H9 (cell line): ENCODE measurements around the gene PAX1. TPM values are rescaled to one million over a fixed set of nuclear protein-coding genes. Genes with fewer than 3 reads are reported as not detected.

Source experiments
- DNase-seq: peaks from one replicate; pipeline ENCODE4 v3.0.0-alpha.2; 2017
- H2AFZ ChIP-seq: one replicate; pipeline ENCODE4 v1.6.1; 2013; ENCODE audit warnings: mild to moderate bottlenecking, low read length, control low read depth, moderate library complexity
- H2AK5ac ChIP-seq: 2 replicates; pipeline ENCODE4 v1.6.1; 2013; ENCODE audit warnings: low read length, control low read depth, mixed read lengths; ENCODE audit not compliant: insufficient read length
- H2BK120ac ChIP-seq: one replicate; pipeline ENCODE4 v1.6.1; 2013; ENCODE audit warnings: low read depth, mild to moderate bottlenecking, low read length, control low read depth, inconsistent platforms; ENCODE audit not compliant: poor library complexity, severe bottlenecking
- H2BK12ac ChIP-seq: 2 replicates; pipeline ENCODE4 v1.6.1; 2013; ENCODE audit warnings: low read length, control low read depth, mixed read lengths, low read depth; ENCODE audit not compliant: insufficient read length
- H2BK15ac ChIP-seq: 2 replicates; pipeline ENCODE4 v1.6.1; 2013; ENCODE audit warnings: low read depth, low read length, control low read depth
- H2BK20ac ChIP-seq: one replicate; pipeline ENCODE4 v1.6.1; 2013; ENCODE audit warnings: low read depth, mild to moderate bottlenecking, low read length, control low read depth, inconsistent platforms; ENCODE audit not compliant: poor library complexity, severe bottlenecking
- H2BK5ac ChIP-seq: 2 replicates; pipeline ENCODE4 v1.6.1; 2013; ENCODE audit warnings: low read length, control low read depth, mixed read lengths; ENCODE audit not compliant: insufficient read length
- H3K14ac ChIP-seq: 2 replicates; pipeline ENCODE4 v1.6.1; 2013; ENCODE audit warnings: low read length, control low read depth; ENCODE audit not compliant: insufficient read depth
- H3K18ac ChIP-seq: 2 replicates; pipeline ENCODE4 v1.6.1; 2013; ENCODE audit warnings: low read depth, mild to moderate bottlenecking, mixed read lengths, low read length, control low read depth; ENCODE audit not compliant: insufficient read length
- H3K23ac ChIP-seq: 2 replicates; pipeline ENCODE4 v1.6.1; 2013; ENCODE audit warnings: low read length, control low read depth, mixed read lengths, low read depth; ENCODE audit not compliant: insufficient read length
- H3K23me2 ChIP-seq: 2 replicates; pipeline ENCODE4 v1.6.1; 2013; ENCODE audit warnings: low read depth, mild to moderate bottlenecking, mixed read lengths, low read length, control low read depth; ENCODE audit not compliant: insufficient read length, poor library complexity, severe bottlenecking
- H3K27ac ChIP-seq: 2 replicates; pipeline ENCODE4 v1.5.1; 2013; ENCODE audit warnings: low read length, control low read depth, mixed read lengths, low read depth; ENCODE audit not compliant: insufficient read length
- H3K27me3 ChIP-seq: 2 replicates; pipeline ENCODE4 v1.6.1; 2013; ENCODE audit warnings: low read length, control low read depth, inconsistent platforms; ENCODE audit not compliant: insufficient read depth
- H3K4ac ChIP-seq: 2 replicates; pipeline ENCODE4 v1.6.1; 2013; ENCODE audit warnings: low read depth, mild to moderate bottlenecking, control low read depth, inconsistent platforms, low read length, moderate library complexity
- H3K4me1 ChIP-seq: 2 replicates; pipeline ENCODE4 v1.6.1; 2013; ENCODE audit warnings: low read length, control low read depth, inconsistent platforms; ENCODE audit not compliant: insufficient read depth
- H3K4me2 ChIP-seq: 2 replicates; pipeline ENCODE4 v1.6.1; 2013; ENCODE audit warnings: low read length, control low read depth, mixed read lengths; ENCODE audit not compliant: insufficient read length, insufficient read depth
- H3K56ac ChIP-seq: 2 replicates; pipeline ENCODE4 v1.6.1; 2013; ENCODE audit warnings: low read depth, mild to moderate bottlenecking, mixed read lengths, low read length, control low read depth; ENCODE audit not compliant: insufficient read length
- H3K79me1 ChIP-seq: 2 replicates; pipeline ENCODE4 v1.6.1; 2013; ENCODE audit warnings: low read depth, mild to moderate bottlenecking, moderate library complexity, low read length, control low read depth, inconsistent platforms; ENCODE audit not compliant: insufficient read depth, poor library complexity, severe bottlenecking
- H3K79me2 ChIP-seq: 2 replicates; pipeline ENCODE4 v1.6.1; 2013; ENCODE audit warnings: low read length, control low read depth, inconsistent platforms; ENCODE audit not compliant: insufficient read depth
- H3K9ac ChIP-seq: 2 replicates; pipeline ENCODE4 v1.6.1; 2013; ENCODE audit warnings: low read length, control low read depth, mixed read lengths; ENCODE audit not compliant: insufficient read length; ENCODE audit errors: extremely low read depth
- H3K9me3 ChIP-seq: one replicate; pipeline ENCODE4 v1.6.1; 2013; ENCODE audit warnings: low read depth, low read length, inconsistent platforms; ENCODE audit not compliant: control insufficient read depth
- H3T11ph ChIP-seq: one replicate; pipeline ENCODE4 v1.6.1; 2013; ENCODE audit warnings: mild to moderate bottlenecking, low read length, control low read depth, inconsistent platforms
- H4K20me1 ChIP-seq: one replicate; pipeline ENCODE4 v1.6.1; 2013; ENCODE audit not compliant: control insufficient read depth, insufficient read length, insufficient read depth
- H4K5ac ChIP-seq: 2 replicates; pipeline ENCODE4 v1.6.1; 2013; ENCODE audit warnings: low read depth, mild to moderate bottlenecking, mixed read lengths, low read length, control low read depth; ENCODE audit not compliant: insufficient read length
- H4K8ac ChIP-seq: replicated peaks from 2 replicates; pipeline ENCODE4 v1.6.1; 2013; ENCODE audit warnings: low read length, control low read depth, mixed read lengths, low read depth; ENCODE audit not compliant: insufficient read length
- H4K91ac ChIP-seq: 2 replicates; pipeline ENCODE4 v1.6.1; 2013; ENCODE audit warnings: low read depth, mild to moderate bottlenecking, moderate library complexity, mixed read lengths, low read length, control low read depth; ENCODE audit not compliant: insufficient read length
- H3K27ac Mint-ChIP-seq, 3 experiments: 2 replicates in 2 of 3; 3 replicates in 1 of 3; pipeline ENCODE4 v1.8.0; 2020 to 2021; ENCODE audit warnings: mixed read lengths in 3 of 3, mild to moderate bottlenecking in 1 of 3, moderate library complexity in 1 of 3
- H3K27me3 Mint-ChIP-seq: 2 replicates; pipeline ENCODE4 v1.8.0; 2021; ENCODE audit warnings: low read depth, mild to moderate bottlenecking, moderate library complexity, mixed read lengths
- H3K36me3 Mint-ChIP-seq, 3 experiments: 2 replicates in 2 of 3; 3 replicates in 1 of 3; pipeline ENCODE4 v1.8.0; 2020 to 2021; ENCODE audit warnings: low read depth in 3 of 3, mixed read lengths in 3 of 3; ENCODE audit not compliant: insufficient read depth in 1 of 3
- H3K4me1 Mint-ChIP-seq, 2 experiments: 2 replicates each; pipeline ENCODE4 v1.8.0; 2020; ENCODE audit warnings: mixed read lengths in 2 of 2
- H3K4me3 Mint-ChIP-seq, 2 experiments: 2 replicates in 1 of 2; 3 replicates in 1 of 2; pipeline ENCODE4 v1.8.0; 2020 to 2021; ENCODE audit warnings: mild to moderate bottlenecking in 2 of 2, mixed read lengths in 2 of 2, moderate library complexity in 1 of 2
- H3K9me3 Mint-ChIP-seq, 2 experiments: 2 replicates in 1 of 2; 3 replicates in 1 of 2; pipeline ENCODE4 v1.8.0; 2020; ENCODE audit warnings: mild to moderate bottlenecking in 2 of 2, mixed read lengths in 2 of 2, moderate library complexity in 1 of 2
- total RNA-seq: library from RNA; stranded (reverse); gene quantifications from 2 replicates; pipeline ENCODE4 v1.2.1, GENCODE V29; 2021
- TF ChIP-seq, protein P1 (sequence below): fragments of 200-600 bp; sonication (generic); conservative IDR thresholded peaks from 3 replicates; pipeline ENCODE4 v1.8.0; 2021; ENCODE audit warnings: antibody characterized with exemption, mild to moderate bottlenecking

The PAX1 gene
- total RNA-seq, 1 experiment from 2014 or later, result not detected

DNA sequence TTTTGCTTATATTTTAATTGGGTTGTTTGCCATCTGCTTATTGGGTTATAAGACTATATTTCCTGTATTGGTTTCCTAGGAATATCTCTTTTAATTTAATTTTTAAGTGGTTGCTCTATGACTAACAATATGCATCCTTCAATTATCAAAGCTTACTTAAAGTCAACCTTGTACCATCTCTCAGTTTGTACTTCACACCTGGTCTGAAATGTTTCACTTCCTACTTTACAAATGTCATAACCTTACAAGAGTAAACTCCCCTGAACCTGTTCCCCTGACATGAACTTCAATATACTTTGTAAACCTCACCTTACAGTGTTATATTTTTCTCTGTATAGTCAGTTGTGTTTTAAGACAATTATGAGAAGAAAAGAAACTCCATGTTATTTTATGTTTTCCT, 35.8 kb downstream of the PAX1 start:
- DNase-seq, result no peak
- Histone ChIP-seq H2BK5ac (no peak overlapping the region), H3K79me1 (no peaks in the 10 kb centered on the region), H3K9me3 (no peaks in the 10 kb centered on the region), H2BK12ac (no peak overlapping the region), H3K79me2 (no peaks in the 10 kb centered on the region), H4K5ac (no peak overlapping the region), H3K23ac (no peak overlapping the region), H3K56ac (no peak overlapping the region), H4K20me1 (no peaks in the 10 kb centered on the region), H2AFZ (no peak overlapping the region), H4K91ac (no peak overlapping the region), H3K18ac (no peak overlapping the region), H3K23me2 (no peaks in the 10 kb centered on the region), H2BK15ac (no peak overlapping the region), H3K4me1 (no peaks in the 10 kb centered on the region), H2AK5ac (no peak overlapping the region), H3K9ac (no peak overlapping the region), H3K27me3 (no peaks in the 10 kb centered on the region), H2BK20ac (no peak overlapping the region), H3K27ac (no peak overlapping the region), H3K14ac (no peak overlapping the region), H4K8ac (no peak overlapping the region), H2BK120ac (no peak overlapping the region), H3T11ph (no peak overlapping the region), H3K4ac (no peak overlapping the region), H3K4me2 (no peak overlapping the region)
- peaks cover 11% of the 10 kb centered on the region for H3K27me3 Mint-ChIP-seq
- TF ChIP-seq, protein P1, sequence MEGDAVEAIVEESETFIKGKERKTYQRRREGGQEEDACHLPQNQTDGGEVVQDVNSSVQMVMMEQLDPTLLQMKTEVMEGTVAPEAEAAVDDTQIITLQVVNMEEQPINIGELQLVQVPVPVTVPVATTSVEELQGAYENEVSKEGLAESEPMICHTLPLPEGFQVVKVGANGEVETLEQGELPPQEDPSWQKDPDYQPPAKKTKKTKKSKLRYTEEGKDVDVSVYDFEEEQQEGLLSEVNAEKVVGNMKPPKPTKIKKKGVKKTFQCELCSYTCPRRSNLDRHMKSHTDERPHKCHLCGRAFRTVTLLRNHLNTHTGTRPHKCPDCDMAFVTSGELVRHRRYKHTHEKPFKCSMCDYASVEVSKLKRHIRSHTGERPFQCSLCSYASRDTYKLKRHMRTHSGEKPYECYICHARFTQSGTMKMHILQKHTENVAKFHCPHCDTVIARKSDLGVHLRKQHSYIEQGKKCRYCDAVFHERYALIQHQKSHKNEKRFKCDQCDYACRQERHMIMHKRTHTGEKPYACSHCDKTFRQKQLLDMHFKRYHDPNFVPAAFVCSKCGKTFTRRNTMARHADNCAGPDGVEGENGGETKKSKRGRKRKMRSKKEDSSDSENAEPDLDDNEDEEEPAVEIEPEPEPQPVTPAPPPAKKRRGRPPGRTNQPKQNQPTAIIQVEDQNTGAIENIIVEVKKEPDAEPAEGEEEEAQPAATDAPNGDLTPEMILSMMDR, result no peak
- H3K27ac Mint-ChIP-seq, result no peak overlapping the region
- H3K9me3 Mint-ChIP-seq, result peaks cover 7 to 11% of the 10 kb centered on the region in 2 experiments; a peak in 4 of 5 replicates
- no peaks in the 10 kb centered on the region for H3K4me1 Mint-ChIP-seq
- H3K36me3 Mint-ChIP-seq, result peaks cover 0 to 1% (median 0%) of the 10 kb centered on the region in 3 experiments; a peak in 1 of 7 replicates
- H3K4me3 Mint-ChIP-seq, result no peak overlapping the region
